ENCODE data around the gene SLC6A4. TPM values are rescaled to one million over a fixed set of nuclear protein-coding genes. Genes with fewer than 3 reads are reported as not detected.

SLC6A4 gene
- total and polyA plus RNA-seq, 2 experiments from 2014 or later, result 0.06 to 0.14 TPM

DNA sequence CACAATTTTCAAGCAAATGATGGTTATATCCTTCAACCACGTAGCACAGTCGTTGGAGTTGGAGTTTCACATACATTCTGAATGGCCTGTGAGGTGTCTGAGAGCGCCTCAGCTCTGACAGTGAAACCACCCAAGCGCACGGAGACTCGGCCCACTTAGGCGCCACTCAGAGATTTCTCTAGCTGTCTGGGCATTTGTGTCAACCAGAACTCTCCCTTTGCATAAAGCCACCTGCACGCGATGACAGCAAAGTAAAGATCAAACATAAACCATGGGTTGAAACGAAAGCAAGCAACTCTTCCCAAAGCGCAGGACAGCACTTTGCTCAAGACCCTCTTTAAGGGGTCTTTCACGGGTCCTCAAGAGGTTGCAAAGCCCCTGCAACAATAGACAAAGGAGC, 533 bp downstream of the SLC6A4 start:
- Mint-ChIP-seq H3K36me3 (ENCODE audit: low read depth) (peaks cover under 1% of the 10 kb centered on the region; the same call in 1 of the 3 replicates), H3K4me3 (peak overlapping the region; percentile 58), H3K9me3 (peaks cover 4% of the 10 kb centered on the region; the same call in 1 of the 3 replicates), H3K27me3 (ENCODE audit: insufficient read depth, low read depth, poor library complexity) (peaks cover 66% of the 10 kb centered on the region), H3K4me1 (peaks cover 28% of the 10 kb centered on the region), H3K27ac (no peak overlapping the region)
- H3K27ac ChIP-seq (ENCODE audit: low read depth), result no peak overlapping the region
- H3K4me2 ChIP-seq, result peak overlapping the region; percentile 86
- no peaks in the 10 kb centered on the region for H3K9me2 ChIP-seq (ENCODE audit: insufficient read depth)
- H3K27me3 ChIP-seq (ENCODE audit: insufficient read depth), result peaks cover 77% of the 10 kb centered on the region
- H4K20me1 ChIP-seq (replicated peaks; ENCODE audit: insufficient read depth), result no peaks in the 10 kb centered on the region
- H2AFZ ChIP-seq, result peak overlapping the region; percentile 98
- ATAC-seq (no peak), DNase-seq (ENCODE audit: low spot score) (no peak)
- no peaks in the 10 kb centered on the region for H3F3A ChIP-seq (replicated peaks; ENCODE audit: low read depth)
- H3K4me1 ChIP-seq (ENCODE audit: insufficient read depth), result peaks cover 27% of the 10 kb centered on the region
- H3K4me3 ChIP-seq, result peak overlapping the region; percentile 63
- H3K36me3 ChIP-seq (ENCODE audit: insufficient read depth), result no peaks in the 10 kb centered on the region
- no peaks in the 10 kb centered on the region for H3K79me2 ChIP-seq (replicated peaks; ENCODE audit: insufficient read depth)
- TF ChIP-seq ZNF114 (CRISPR knock-in tag; IDR thresholded peaks at IDR 0.05), result no peak
- TF ChIP-seq, protein P1, sequence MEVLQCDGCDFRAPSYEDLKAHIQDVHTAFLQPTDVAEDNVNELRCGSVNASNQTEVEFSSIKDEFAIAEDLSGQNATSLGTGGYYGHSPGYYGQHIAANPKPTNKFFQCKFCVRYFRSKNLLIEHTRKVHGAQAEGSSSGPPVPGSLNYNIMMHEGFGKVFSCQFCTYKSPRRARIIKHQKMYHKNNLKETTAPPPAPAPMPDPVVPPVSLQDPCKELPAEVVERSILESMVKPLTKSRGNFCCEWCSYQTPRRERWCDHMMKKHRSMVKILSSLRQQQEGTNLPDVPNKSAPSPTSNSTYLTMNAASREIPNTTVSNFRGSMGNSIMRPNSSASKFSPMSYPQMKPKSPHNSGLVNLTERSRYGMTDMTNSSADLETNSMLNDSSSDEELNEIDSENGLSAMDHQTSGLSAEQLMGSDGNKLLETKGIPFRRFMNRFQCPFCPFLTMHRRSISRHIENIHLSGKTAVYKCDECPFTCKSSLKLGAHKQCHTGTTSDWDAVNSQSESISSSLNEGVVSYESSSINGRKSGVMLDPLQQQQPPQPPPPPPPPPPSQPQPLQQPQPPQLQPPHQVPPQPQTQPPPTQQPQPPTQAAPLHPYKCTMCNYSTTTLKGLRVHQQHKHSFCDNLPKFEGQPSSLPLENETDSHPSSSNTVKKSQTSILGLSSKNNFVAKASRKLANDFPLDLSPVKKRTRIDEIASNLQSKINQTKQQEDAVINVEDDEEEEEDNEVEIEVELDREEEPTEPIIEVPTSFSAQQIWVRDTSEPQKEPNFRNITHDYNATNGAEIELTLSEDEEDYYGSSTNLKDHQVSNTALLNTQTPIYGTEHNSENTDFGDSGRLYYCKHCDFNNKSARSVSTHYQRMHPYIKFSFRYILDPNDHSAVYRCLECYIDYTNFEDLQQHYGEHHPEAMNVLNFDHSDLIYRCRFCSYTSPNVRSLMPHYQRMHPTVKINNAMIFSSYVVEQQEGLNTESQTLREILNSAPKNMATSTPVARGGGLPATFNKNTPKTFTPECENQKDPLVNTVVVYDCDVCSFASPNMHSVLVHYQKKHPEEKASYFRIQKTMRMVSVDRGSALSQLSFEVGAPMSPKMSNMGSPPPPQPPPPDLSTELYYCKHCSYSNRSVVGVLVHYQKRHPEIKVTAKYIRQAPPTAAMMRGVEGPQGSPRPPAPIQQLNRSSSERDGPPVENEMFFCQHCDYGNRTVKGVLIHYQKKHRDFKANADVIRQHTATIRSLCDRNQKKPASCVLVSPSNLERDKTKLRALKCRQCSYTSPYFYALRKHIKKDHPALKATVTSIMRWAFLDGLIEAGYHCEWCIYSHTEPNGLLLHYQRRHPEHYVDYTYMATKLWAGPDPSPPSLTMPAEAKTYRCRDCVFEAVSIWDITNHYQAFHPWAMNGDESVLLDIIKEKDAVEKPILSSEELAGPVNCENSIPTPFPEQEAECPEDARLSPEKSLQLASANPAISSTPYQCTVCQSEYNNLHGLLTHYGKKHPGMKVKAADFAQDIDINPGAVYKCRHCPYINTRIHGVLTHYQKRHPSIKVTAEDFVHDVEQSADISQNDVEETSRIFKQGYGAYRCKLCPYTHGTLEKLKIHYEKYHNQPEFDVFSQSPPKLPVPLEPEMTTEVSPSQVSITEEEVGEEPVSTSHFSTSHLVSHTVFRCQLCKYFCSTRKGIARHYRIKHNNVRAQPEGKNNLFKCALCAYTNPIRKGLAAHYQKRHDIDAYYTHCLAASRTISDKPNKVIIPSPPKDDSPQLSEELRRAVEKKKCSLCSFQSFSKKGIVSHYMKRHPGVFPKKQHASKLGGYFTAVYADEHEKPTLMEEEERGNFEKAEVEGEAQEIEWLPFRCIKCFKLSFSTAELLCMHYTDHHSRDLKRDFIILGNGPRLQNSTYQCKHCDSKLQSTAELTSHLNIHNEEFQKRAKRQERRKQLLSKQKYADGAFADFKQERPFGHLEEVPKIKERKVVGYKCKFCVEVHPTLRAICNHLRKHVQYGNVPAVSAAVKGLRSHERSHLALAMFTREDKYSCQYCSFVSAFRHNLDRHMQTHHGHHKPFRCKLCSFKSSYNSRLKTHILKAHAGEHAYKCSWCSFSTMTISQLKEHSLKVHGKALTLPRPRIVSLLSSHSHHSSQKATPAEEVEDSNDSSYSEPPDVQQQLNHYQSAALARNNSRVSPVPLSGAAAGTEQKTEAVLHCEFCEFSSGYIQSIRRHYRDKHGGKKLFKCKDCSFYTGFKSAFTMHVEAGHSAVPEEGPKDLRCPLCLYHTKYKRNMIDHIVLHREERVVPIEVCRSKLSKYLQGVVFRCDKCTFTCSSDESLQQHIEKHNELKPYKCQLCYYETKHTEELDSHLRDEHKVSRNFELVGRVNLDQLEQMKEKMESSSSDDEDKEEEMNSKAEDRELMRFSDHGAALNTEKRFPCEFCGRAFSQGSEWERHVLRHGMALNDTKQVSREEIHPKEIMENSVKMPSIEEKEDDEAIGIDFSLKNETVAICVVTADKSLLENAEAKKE (CRISPR knock-in tag; IDR thresholded peaks at IDR 0.05), result no peak
- TF ChIP-seq, protein P2, sequence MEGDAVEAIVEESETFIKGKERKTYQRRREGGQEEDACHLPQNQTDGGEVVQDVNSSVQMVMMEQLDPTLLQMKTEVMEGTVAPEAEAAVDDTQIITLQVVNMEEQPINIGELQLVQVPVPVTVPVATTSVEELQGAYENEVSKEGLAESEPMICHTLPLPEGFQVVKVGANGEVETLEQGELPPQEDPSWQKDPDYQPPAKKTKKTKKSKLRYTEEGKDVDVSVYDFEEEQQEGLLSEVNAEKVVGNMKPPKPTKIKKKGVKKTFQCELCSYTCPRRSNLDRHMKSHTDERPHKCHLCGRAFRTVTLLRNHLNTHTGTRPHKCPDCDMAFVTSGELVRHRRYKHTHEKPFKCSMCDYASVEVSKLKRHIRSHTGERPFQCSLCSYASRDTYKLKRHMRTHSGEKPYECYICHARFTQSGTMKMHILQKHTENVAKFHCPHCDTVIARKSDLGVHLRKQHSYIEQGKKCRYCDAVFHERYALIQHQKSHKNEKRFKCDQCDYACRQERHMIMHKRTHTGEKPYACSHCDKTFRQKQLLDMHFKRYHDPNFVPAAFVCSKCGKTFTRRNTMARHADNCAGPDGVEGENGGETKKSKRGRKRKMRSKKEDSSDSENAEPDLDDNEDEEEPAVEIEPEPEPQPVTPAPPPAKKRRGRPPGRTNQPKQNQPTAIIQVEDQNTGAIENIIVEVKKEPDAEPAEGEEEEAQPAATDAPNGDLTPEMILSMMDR (conservative IDR thresholded peaks at IDR 0.05; ENCODE audit: low read depth in 2 of 2), result no peak
- no peak for TF ChIP-seq EZH2phosphoT487 (IDR thresholded peaks at IDR 0.05; ENCODE audit: unreplicated experiment)
- TF ChIP-seq, protein P3, sequence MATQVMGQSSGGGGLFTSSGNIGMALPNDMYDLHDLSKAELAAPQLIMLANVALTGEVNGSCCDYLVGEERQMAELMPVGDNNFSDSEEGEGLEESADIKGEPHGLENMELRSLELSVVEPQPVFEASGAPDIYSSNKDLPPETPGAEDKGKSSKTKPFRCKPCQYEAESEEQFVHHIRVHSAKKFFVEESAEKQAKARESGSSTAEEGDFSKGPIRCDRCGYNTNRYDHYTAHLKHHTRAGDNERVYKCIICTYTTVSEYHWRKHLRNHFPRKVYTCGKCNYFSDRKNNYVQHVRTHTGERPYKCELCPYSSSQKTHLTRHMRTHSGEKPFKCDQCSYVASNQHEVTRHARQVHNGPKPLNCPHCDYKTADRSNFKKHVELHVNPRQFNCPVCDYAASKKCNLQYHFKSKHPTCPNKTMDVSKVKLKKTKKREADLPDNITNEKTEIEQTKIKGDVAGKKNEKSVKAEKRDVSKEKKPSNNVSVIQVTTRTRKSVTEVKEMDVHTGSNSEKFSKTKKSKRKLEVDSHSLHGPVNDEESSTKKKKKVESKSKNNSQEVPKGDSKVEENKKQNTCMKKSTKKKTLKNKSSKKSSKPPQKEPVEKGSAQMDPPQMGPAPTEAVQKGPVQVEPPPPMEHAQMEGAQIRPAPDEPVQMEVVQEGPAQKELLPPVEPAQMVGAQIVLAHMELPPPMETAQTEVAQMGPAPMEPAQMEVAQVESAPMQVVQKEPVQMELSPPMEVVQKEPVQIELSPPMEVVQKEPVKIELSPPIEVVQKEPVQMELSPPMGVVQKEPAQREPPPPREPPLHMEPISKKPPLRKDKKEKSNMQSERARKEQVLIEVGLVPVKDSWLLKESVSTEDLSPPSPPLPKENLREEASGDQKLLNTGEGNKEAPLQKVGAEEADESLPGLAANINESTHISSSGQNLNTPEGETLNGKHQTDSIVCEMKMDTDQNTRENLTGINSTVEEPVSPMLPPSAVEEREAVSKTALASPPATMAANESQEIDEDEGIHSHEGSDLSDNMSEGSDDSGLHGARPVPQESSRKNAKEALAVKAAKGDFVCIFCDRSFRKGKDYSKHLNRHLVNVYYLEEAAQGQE (IDR thresholded peaks at IDR 0.05; ENCODE audit: unreplicated experiment), result no peak
- TF ChIP-seq JUNB (IDR thresholded peaks at IDR 0.05; ENCODE audit: unreplicated experiment), result no peak
- no peak for TF ChIP-seq POLR2AphosphoS5 (IDR thresholded peaks at IDR 0.05; ENCODE audit: low read depth)
- TF ChIP-seq, protein P4, sequence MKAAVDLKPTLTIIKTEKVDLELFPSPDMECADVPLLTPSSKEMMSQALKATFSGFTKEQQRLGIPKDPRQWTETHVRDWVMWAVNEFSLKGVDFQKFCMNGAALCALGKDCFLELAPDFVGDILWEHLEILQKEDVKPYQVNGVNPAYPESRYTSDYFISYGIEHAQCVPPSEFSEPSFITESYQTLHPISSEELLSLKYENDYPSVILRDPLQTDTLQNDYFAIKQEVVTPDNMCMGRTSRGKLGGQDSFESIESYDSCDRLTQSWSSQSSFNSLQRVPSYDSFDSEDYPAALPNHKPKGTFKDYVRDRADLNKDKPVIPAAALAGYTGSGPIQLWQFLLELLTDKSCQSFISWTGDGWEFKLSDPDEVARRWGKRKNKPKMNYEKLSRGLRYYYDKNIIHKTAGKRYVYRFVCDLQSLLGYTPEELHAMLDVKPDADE (IDR thresholded peaks at IDR 0.05), result no peak
